Stomach (tissue), 9 donors: Measurements from ENCODE around the gene ATAD3A. TPM values are rescaled to one million over a fixed set of nuclear protein-coding genes. Genes with fewer than 3 reads are reported as not detected.

Experiments used
- DNase-seq, 2 donors: peaks; one replicate each; pipeline versions ENCODE4 v3.0.0 to v3.0.0-alpha.2; 2013 to 2019
- H3K27ac ChIP-seq, 5 donors: fragments of 200-600 bp in 4 of 5; sonication (generic) in 4 of 5; one replicate each; pipeline ENCODE4 v1.5.1; 2013 to 2019; ENCODE audit warnings: mild to moderate bottlenecking in 1 of 5, moderate library complexity in 1 of 5
- H3K27me3 ChIP-seq, 3 donors: fragments of 200-600 bp; sonication (generic); one replicate each; pipeline ENCODE4 v1.5.1; 2017 to 2019; ENCODE audit warnings: mixed run types in 1 of 3
- H3K36me3 ChIP-seq, 4 donors: fragments of 200-600 bp; sonication (generic); 1 replicate in 3 of 4; 2 replicates in 1 of 4; pipeline ENCODE4 v1.5.1; 2016 to 2019
- H3K4me1 ChIP-seq, 4 donors: fragments of 200-600 bp; sonication (generic); one replicate each; pipeline ENCODE4 v1.5.1; 2016 to 2019
- H3K4me3 ChIP-seq, 4 donors: fragments of 200-600 bp; sonication (generic) in 3 of 4; one replicate each; pipeline ENCODE4 v1.5.1; 2016 to 2019; ENCODE audit warnings: mild to moderate bottlenecking in 1 of 4
- H3K9me3 ChIP-seq, 4 donors: fragments of 200-600 bp; sonication (generic); one replicate each; pipeline ENCODE4 v1.5.1; 2016 to 2019
- EP300 ChIP-seq: sonication (generic); formaldehyde crosslinking; IDR thresholded peaks from one replicate; pipeline ENCODE4 v1.6.1; 2017; ENCODE audit warnings: antibody characterized with exemption
- POLR2A ChIP-seq, 4 donors: fragments of 450-650 bp; IDR thresholded peaks; one replicate each; pipeline ENCODE4 v1.6.1; 2016; ENCODE audit warnings: antibody characterized with exemption in 4 of 4, control low read depth in 2 of 4, mild to moderate bottlenecking in 1 of 4, moderate library complexity in 1 of 4
- POLR2AphosphoS5 ChIP-seq, 3 donors: sonication (generic); formaldehyde crosslinking; IDR thresholded peaks; one replicate each; pipeline ENCODE4 v1.6.1; 2016; ENCODE audit warnings: antibody characterized with exemption in 3 of 3
- WGBS, 5 donors: extraction: QIAGEN DNeasy Blood & Tissue Kit in 3 of 5; methylation state at CpG; one replicate each; pipeline versions ENCODE4 v1.1.5 to v1.1.7; 2013 to 2018; 5-methylcytosine and 5-hydroxymethylcytosine counted together
- intact Hi-C: fragments of 100-400 bp; cut with DNase I; formaldehyde crosslinking; loops from one replicate; pipeline ENCODE4 v1.15.1; 2023; ENCODE audit warnings: low total_unique reads
- polyA plus RNA-seq, 3 donors: library from polyadenylated mRNA; stranded (reverse); fragments of 200-250 nt; gene quantifications; one replicate each; pipeline ENCODE4 v1.2.3, GENCODE V29; 2013
- total RNA-seq, 5 donors: library from RNA; depleted of rRNA; stranded (reverse); fragments of >200 nt; gene quantifications; one replicate each; pipeline versions ENCODE4 v1.1.0 to v1.2.3, GENCODE V29; 2014 to 2016
- TF ChIP-seq, protein P1 (sequence below), 7 experiments: fragments of 450-650 bp in 4 of 7; fragments of 200-600 bp in 3 of 7; sonication (generic) in 3 of 7; IDR thresholded peaks; one replicate each; pipeline ENCODE4 v1.5.1; 2016 to 2019; ENCODE audit warnings: antibody characterized with exemption in 7 of 7, control low read depth in 2 of 7, mild to moderate bottlenecking in 1 of 7
- donor health status: healthy with polysubstance abuse.
- donor health status: Bipolar disorder and iron deficiency.
- donor health status: healthy.

The ATAD3A gene
- total and polyA plus RNA-seq, 8 donors = 10.6 to 92.1 (median 18.7) TPM

DNA sequence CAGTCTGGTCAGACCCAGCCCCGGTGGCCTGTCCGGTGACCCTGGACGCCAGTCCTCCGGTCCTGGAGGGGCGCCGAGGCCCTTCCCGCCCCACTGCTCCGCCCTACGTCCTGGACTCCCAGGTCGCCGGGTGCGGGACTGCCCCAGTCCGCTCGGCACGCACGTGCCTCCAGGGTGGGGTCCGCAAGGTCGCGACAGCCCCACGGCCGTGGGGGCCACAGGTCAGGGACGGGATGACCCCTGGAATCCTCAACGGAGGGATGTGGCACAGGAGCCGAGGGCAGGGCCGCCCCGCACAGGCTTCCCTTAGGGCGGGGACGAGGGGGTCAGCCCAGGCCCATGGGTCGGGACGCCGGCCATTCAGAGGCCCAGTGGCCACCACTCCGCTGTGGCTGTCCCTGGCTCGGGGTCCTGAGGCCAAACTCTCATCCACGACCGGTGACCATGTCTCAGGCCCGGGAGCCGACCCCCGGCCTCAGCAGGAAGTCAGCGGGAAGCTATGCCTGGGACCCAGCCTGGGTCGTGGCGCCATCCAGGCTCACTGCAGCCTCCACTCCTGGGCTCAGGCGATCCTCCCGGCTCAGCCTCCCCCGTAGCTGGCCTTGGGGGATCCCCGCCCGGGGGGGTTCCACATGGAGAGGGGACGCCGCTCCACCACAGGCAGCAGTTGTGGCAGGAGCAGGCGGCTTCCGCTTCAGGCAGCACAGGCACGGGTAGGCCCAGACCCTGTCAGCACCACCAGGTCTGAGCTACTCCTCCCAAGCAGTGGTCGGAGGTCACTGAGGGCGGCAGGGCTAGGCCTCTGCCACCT, 29.1 kb downstream of the ATAD3A start:
- peaks cover 15 to 40% (median 28%) of the 10 kb centered on the region in 4 donors for H3K36me3 ChIP-seq
- peaks cover 8 to 62% (median 42%) of the 10 kb centered on the region in 4 donors for H3K4me1 ChIP-seq
- peaks cover 0 to 21% (median 5%) of the 10 kb centered on the region in 3 donors for H3K27me3 ChIP-seq
- H3K9me3 ChIP-seq = no peaks in the 10 kb centered on the region
- DNase-seq = no peak
- WGBS, 5 donors = 52 to 91% (median 56%) methylated on average over 6 to 53 of the region's 53 CpGs
- H3K27ac ChIP-seq = peak overlapping the region; percentile 8 to 84 (median 71)
- TF ChIP-seq EP300 = no peak
- no peak for TF ChIP-seq POLR2A (IDR thresholded peaks at IDR 0.05)
- no peak for TF ChIP-seq POLR2AphosphoS5 (IDR thresholded peaks at IDR 0.05)
- TF ChIP-seq, protein P1, sequence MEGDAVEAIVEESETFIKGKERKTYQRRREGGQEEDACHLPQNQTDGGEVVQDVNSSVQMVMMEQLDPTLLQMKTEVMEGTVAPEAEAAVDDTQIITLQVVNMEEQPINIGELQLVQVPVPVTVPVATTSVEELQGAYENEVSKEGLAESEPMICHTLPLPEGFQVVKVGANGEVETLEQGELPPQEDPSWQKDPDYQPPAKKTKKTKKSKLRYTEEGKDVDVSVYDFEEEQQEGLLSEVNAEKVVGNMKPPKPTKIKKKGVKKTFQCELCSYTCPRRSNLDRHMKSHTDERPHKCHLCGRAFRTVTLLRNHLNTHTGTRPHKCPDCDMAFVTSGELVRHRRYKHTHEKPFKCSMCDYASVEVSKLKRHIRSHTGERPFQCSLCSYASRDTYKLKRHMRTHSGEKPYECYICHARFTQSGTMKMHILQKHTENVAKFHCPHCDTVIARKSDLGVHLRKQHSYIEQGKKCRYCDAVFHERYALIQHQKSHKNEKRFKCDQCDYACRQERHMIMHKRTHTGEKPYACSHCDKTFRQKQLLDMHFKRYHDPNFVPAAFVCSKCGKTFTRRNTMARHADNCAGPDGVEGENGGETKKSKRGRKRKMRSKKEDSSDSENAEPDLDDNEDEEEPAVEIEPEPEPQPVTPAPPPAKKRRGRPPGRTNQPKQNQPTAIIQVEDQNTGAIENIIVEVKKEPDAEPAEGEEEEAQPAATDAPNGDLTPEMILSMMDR (IDR thresholded peaks at IDR 0.05) = no peak
- intact Hi-C loops = no loop called here
- peak overlapping the region; percentile 58 to 65 (median 61) for H3K4me3 ChIP-seq

DNA sequence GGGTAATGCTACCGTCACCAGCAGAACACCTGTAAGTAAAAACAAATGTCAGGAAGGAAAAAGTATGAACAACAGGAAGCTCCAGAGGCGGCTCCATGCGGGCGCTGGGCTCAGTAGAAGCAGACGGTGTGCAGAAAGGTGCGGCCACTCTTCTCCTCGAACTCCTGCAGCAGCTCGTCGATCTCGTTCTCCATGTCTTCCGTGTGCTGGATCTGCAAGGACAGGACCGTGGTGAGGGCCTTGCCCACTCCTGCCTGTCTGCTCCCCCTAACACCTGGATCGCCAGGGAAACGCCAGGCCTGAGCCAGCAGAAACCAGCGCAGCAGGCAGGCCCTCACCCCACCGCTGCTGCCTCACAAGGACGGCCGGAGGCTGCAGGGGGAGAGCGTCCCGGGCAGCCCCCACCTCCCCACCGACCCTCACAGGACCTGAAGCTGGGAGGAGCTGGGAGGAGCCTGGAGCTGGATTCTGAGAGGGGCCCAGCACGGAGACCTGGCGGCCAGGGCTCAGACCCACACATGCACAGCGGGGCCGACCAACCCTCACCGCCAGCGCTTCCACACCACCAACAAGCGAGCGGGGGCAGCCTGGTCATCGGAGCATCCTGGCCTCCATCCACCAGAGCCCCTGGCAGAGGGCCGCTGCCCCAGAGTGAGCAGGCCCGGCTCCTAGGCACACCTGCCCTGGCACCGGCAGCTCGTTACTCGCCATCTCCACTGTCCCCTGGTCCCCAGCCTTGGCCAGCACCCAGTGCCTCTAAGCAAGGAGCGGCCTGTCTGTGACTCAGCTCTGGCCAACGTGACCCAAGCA, 30.2 kb downstream of the ATAD3A start:
- H3K27me3 ChIP-seq = peaks cover 0 to 21% (median 5%) of the 10 kb centered on the region in 3 donors
- WGBS, 5 donors = 84 to 91% (median 90%) methylated on average over 33 to 37 of the region's 37 CpGs
- H3K27ac ChIP-seq = no peak overlapping the region
- H3K9me3 ChIP-seq = no peaks in the 10 kb centered on the region
- H3K4me3 ChIP-seq = no peak overlapping the region
- TF ChIP-seq POLR2AphosphoS5 (IDR thresholded peaks at IDR 0.05) = no peak
- TF ChIP-seq POLR2A (IDR thresholded peaks at IDR 0.05) = no peak
- TF ChIP-seq, protein P1 (IDR thresholded peaks at IDR 0.05) = no peak
- no peak for TF ChIP-seq EP300
- intact Hi-C loops = no loop called here
- DNase-seq = no peak
- H3K36me3 ChIP-seq = peaks cover 15 to 43% (median 30%) of the 10 kb centered on the region in 4 donors
- peaks cover 8 to 62% (median 42%) of the 10 kb centered on the region in 4 donors for H3K4me1 ChIP-seq

DNA sequence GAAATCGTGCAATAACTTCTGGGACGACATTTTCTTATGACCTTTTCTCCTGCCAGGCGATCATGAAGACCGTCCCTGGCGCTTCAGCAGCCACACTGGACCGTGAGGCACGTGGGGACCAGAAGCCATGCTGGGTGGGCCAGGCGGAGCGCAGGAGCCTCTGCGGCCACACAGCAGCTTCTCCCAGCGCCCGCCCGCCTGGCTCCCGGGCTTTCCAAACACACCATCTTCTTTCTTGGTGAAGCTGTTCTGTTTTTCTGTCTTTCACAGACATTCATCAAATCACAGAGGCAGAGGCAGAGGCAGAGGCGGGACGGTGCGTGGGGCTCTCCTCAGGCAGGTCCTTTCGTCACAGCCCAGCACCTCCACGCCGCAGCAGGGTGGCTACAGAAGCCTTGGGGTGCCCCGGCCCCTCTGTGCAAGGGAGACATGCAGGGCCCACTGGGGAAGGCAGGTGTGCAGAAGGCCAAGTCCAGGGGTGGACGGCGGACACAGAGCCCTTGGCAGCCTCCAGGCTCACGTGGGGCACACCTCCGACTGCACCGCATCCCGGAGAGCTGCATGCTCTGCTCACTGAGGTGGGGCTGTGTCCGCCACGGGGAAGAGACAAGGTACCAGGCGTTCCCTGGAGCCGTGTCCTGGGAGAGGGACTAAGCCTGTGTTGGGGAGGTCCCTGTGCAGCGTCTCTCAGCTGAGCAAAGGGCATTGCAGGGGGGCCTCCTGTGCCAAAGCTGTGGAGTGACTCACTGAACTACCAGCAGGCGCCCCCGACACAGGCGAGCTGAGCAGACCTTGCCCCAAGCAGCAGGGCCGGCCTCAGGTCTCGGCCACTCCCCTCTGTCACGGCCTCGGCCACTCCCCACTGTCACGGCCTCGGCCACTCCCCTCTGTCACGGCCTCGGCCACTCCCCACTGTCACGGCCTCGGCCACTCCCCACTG, 31.1 kb downstream of the ATAD3A start:
- DNase-seq = peak in 1 of 2 donors; percentile 64
- peaks cover 15 to 52% (median 30%) of the 10 kb centered on the region in 4 donors for H3K36me3 ChIP-seq
- no peak for TF ChIP-seq POLR2AphosphoS5 (IDR thresholded peaks at IDR 0.05)
- no peak for TF ChIP-seq EP300
- TF ChIP-seq POLR2A (IDR thresholded peaks at IDR 0.05) = no peak
- TF ChIP-seq, protein P1 (IDR thresholded peaks at IDR 0.05) = no peak
- 74 to 86% (median 77%) methylated on average over 38 to 45 of the region's 45 CpGs for WGBS, 5 donors
- intact Hi-C loops = no loop called here
- H3K9me3 ChIP-seq = no peaks in the 10 kb centered on the region
- H3K27ac ChIP-seq = peak overlapping the region in 2 of 5 donors; percentile 33 to 38
- peaks cover 0 to 21% (median 5%) of the 10 kb centered on the region in 3 donors for H3K27me3 ChIP-seq
- H3K4me3 ChIP-seq = no peak overlapping the region
- H3K4me1 ChIP-seq = peaks cover 8 to 61% (median 42%) of the 10 kb centered on the region in 4 donors
